H1 (cell line): ENCODE results near the gene SIDT1. TPM values are rescaled to one million over a fixed set of nuclear protein-coding genes. Genes with fewer than 3 reads are reported as not detected.

Experiments used
- CHD7 ChIP-seq: fragments of 300-600 bp; sonication (generic); IDR thresholded peaks from 2 replicates; pipeline ENCODE4 v1.7.1; 2012; ENCODE audit warnings: low read length, moderate library complexity, mild to moderate bottlenecking, inconsistent platforms; ENCODE audit not compliant: insufficient replicate concordance
- SAP30 ChIP-seq: fragments of 300-600 bp; sonication (generic); IDR thresholded peaks from 2 replicates; pipeline ENCODE4 v1.7.1; 2012; ENCODE audit warnings: low read length, moderate library complexity, mild to moderate bottlenecking, inconsistent platforms; ENCODE audit not compliant: insufficient read depth, insufficient replicate concordance
- SUZ12 ChIP-seq: fragments of 200-600 bp; sonication (generic); IDR thresholded peaks from 2 replicates; pipeline ENCODE4 v1.6.1; 2012; ENCODE audit warnings: mild to moderate bottlenecking, inconsistent platforms, low read length, moderate library complexity, mixed read lengths
- polyA plus RNA-seq, 7 experiments: library from polyadenylated mRNA; depleted of rRNA in 3 of 7; stranded (reverse) in 5 of 7; unstranded in 2 of 7; fragments of >200 nt in 5 of 7; fragments of 200-250 nt in 2 of 7; gene quantifications; 1 replicate in 5 of 7; 2 replicates in 1 of 7; 4 replicates in 1 of 7; pipeline versions ENCODE4 v1.2.1 to v1.2.3, GENCODE V29; 2011 to 2013; ENCODE audit warnings: missing spikeins in 2 of 7, mixed read lengths in 2 of 7
- total RNA-seq: library from RNA; stranded (reverse); fragmentation: NEBNext Ultra II Directional; extraction: Animal tissue kit (Norgen Biotek cat#: 25700); gene quantifications from 2 replicates; pipeline ENCODE4 v1.2.1, GENCODE V29; 2021

SIDT1 gene
- total and polyA plus RNA-seq, 2 of the 8 experiments (the other 6 are each of a cell fraction or from before 2014, with no cell fraction given), result 0.06 TPM; not detected in 1

DNA sequence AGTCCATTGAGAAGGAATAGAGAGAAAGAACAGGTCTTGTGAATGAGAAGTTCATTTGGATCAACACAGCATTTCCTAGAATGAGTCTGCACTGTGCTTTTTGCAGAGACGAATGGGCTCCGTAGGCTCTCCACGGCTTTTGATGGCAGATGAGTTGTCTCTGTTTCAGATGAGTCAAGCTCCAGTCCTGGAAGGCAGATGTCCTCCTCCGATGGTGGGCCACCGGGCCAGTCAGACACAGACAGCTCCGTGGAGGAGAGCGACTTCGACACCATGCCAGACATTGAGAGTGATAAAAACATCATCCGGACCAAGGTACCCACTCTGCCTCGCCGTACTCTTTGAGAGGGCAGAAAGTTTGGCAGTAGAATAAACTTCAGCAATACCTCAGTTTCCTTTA, 70.5 kb downstream of the SIDT1 start (continued):
- TF ChIP-seq CHD7 (no peak), SUZ12 (no peak), SAP30 (no peak)
